WTC11 (cell line): ENCODE data around the gene DYRK3. TPM values are rescaled to one million over a fixed set of nuclear protein-coding genes. Genes with fewer than 3 reads are reported as not detected.

Experiments
- ATAC-seq: fragments of 200-7000 bp; cut with Tn5 transposase; 2 replicates; pipeline ENCODE4 v1.10.0; 2021; ENCODE audit warnings: mild to moderate bottlenecking, moderate library complexity
- CTCF ChIA-PET: fragments of 300-600 bp; sonication (Branson Sonifier 250); formaldehyde crosslinking; loops from one replicate; lab custom pipeline; 2021; ENCODE audit warnings: antibody characterized with exemption; lab: Charles Lee
- POLR2A ChIA-PET: fragments of 350-600 bp; sonication (Branson Sonifier 250); formaldehyde crosslinking; loops from one replicate; lab custom pipeline; 2021; ENCODE audit warnings: antibody characterized with exemption; lab: Charles Lee
- DNase-seq: peaks from one replicate; pipeline ENCODE4 v3.0.0; 2021; ENCODE audit warnings: low spot score
- H3K27ac Mint-ChIP-seq: 2 replicates; pipeline ENCODE4 v1.8.0; 2021; ENCODE audit warnings: mixed read lengths
- H3K27me3 Mint-ChIP-seq: 2 replicates; pipeline ENCODE4 v1.8.0; 2021; ENCODE audit warnings: low read depth, mild to moderate bottlenecking, moderate library complexity, mixed read lengths
- H3K36me3 Mint-ChIP-seq: 2 replicates; pipeline ENCODE4 v1.8.0; 2021; ENCODE audit warnings: mixed read lengths
- H3K4me1 Mint-ChIP-seq: 2 replicates; pipeline ENCODE4 v1.8.0; 2022; ENCODE audit warnings: mixed read lengths
- H3K4me3 Mint-ChIP-seq: 2 replicates; pipeline ENCODE4 v1.8.0; 2021; ENCODE audit warnings: mild to moderate bottlenecking, moderate library complexity, mixed read lengths
- H3K9me3 Mint-ChIP-seq: 2 replicates; pipeline ENCODE4 v1.8.0; 2021; ENCODE audit warnings: mixed read lengths
- AFF4 ChIP-seq: sonication (generic); formaldehyde crosslinking; IDR thresholded peaks from 2 replicates; pipeline ENCODE4 v1.8.1; 2023; ENCODE audit warnings: mild to moderate bottlenecking, missing genetic modification reagents, borderline replicate concordance
- ATF1 ChIP-seq: sonication (generic); formaldehyde crosslinking; IDR thresholded peaks from 2 replicates; pipeline ENCODE4 v1.8.1; 2023; ENCODE audit warnings: mild to moderate bottlenecking, moderate library complexity, missing genetic modification reagents
- CREM ChIP-seq: sonication (generic); formaldehyde crosslinking; IDR thresholded peaks from 2 replicates; pipeline ENCODE4 v1.8.1; 2022; ENCODE audit warnings: mild to moderate bottlenecking, missing genetic modification reagents, moderate library complexity
- E2F5 ChIP-seq: sonication (generic); formaldehyde crosslinking; IDR thresholded peaks from 2 replicates; pipeline ENCODE4 v1.8.1; 2022; ENCODE audit warnings: mild to moderate bottlenecking, moderate library complexity, missing genetic modification reagents
- ELF4 ChIP-seq: sonication (generic); formaldehyde crosslinking; IDR thresholded peaks from 2 replicates; pipeline ENCODE4 v1.8.1; 2022; ENCODE audit warnings: low read depth, mild to moderate bottlenecking, moderate library complexity, missing genetic modification reagents
- EMX1 ChIP-seq: fragments of 250-450 bp; sonication (Bioruptor Pico); IDR thresholded peaks from 2 replicates; pipeline ENCODE4 v1.8.0; 2021; ENCODE audit warnings: mild to moderate bottlenecking
- IRF2 ChIP-seq: sonication (generic); formaldehyde crosslinking; IDR thresholded peaks from 2 replicates; pipeline ENCODE4 v1.8.0; 2022; ENCODE audit warnings: low read depth, missing genetic modification reagents, borderline replicate concordance
- JAZF1 ChIP-seq: fragments of 250-450 bp; sonication (Bioruptor Pico); IDR thresholded peaks from 2 replicates; pipeline ENCODE4 v1.9.0; 2021; ENCODE audit warnings: moderate library complexity, mild to moderate bottlenecking, inconsistent platforms
- NR2C2 ChIP-seq: sonication (generic); formaldehyde crosslinking; IDR thresholded peaks from 2 replicates; pipeline ENCODE4 v1.8.0; 2022; ENCODE audit warnings: mild to moderate bottlenecking, missing genetic modification reagents
- PRDM15 ChIP-seq: sonication (generic); formaldehyde crosslinking; IDR thresholded peaks from 2 replicates; pipeline ENCODE4 v1.8.0; 2022; ENCODE audit warnings: missing genetic modification reagents
- PRRX2 ChIP-seq: fragments of 250-450 bp; sonication (Bioruptor Pico); IDR thresholded peaks from 2 replicates; pipeline ENCODE4 v1.8.0; 2021; ENCODE audit warnings: mild to moderate bottlenecking
- SMAD3 ChIP-seq: sonication (generic); formaldehyde crosslinking; IDR thresholded peaks from 2 replicates; pipeline ENCODE4 v1.8.0; 2022; ENCODE audit warnings: missing genetic modification reagents, mild to moderate bottlenecking, borderline replicate concordance
- SMAD4 ChIP-seq: sonication (generic); formaldehyde crosslinking; IDR thresholded peaks from 2 replicates; pipeline ENCODE4 v1.8.0; 2022; ENCODE audit warnings: mild to moderate bottlenecking, missing genetic modification reagents
- TEAD1 ChIP-seq: sonication (generic); formaldehyde crosslinking; IDR thresholded peaks from 2 replicates; pipeline ENCODE4 v1.8.0; 2022; ENCODE audit warnings: mild to moderate bottlenecking, missing genetic modification reagents
- TP53 ChIP-seq: sonication (generic); formaldehyde crosslinking; IDR thresholded peaks from 2 replicates; pipeline ENCODE4 v1.8.1; 2023; ENCODE audit warnings: mild to moderate bottlenecking, missing genetic modification reagents
- USF1 ChIP-seq: sonication (generic); formaldehyde crosslinking; IDR thresholded peaks from 2 replicates; pipeline ENCODE4 v1.8.0; 2022; ENCODE audit warnings: mild to moderate bottlenecking, missing genetic modification reagents
- ZBTB21 ChIP-seq: sonication (generic); formaldehyde crosslinking; IDR thresholded peaks from 2 replicates; pipeline ENCODE4 v1.8.1; 2023; ENCODE audit warnings: mild to moderate bottlenecking, missing genetic modification reagents, borderline replicate concordance
- ZBTB43 ChIP-seq: sonication (generic); formaldehyde crosslinking; IDR thresholded peaks from 2 replicates; pipeline ENCODE4 v1.8.1; 2023; ENCODE audit warnings: mild to moderate bottlenecking, missing genetic modification reagents
- ZNF138 ChIP-seq: sonication (generic); formaldehyde crosslinking; conservative IDR thresholded peaks from 2 replicates; pipeline ENCODE4 v1.8.1; 2022; ENCODE audit warnings: mild to moderate bottlenecking, moderate library complexity, missing genetic modification reagents
- ZNF263 ChIP-seq: sonication (generic); formaldehyde crosslinking; IDR thresholded peaks from 2 replicates; pipeline ENCODE4 v1.8.1; 2022; ENCODE audit warnings: low read depth, mild to moderate bottlenecking, moderate library complexity, missing genetic modification reagents
- ZNF317 ChIP-seq: sonication (generic); formaldehyde crosslinking; IDR thresholded peaks from 2 replicates; pipeline ENCODE4 v1.8.1; 2023; ENCODE audit warnings: low read depth, mild to moderate bottlenecking, moderate library complexity, missing genetic modification reagents, borderline replicate concordance
- ZNF396 ChIP-seq: fragments of 250-450 bp; sonication (Bioruptor Pico); IDR thresholded peaks from 2 replicates; pipeline ENCODE4 v1.8.0; 2021; ENCODE audit warnings: mild to moderate bottlenecking, moderate library complexity, borderline replicate concordance
- ZNF512 ChIP-seq: sonication (generic); formaldehyde crosslinking; IDR thresholded peaks from 2 replicates; pipeline ENCODE4 v1.8.1; 2022; ENCODE audit warnings: missing genetic modification reagents, borderline replicate concordance
- total RNA-seq: library from RNA; stranded (reverse); gene quantifications from 3 replicates; pipeline ENCODE4 v1.2.3, GENCODE V29; 2021

DYRK3 gene
- total RNA-seq, 1 experiment from 2014 or later, result 7.8 TPM

GRCh38 chr1:206696812-206697585 is 61.7 kb downstream of the DYRK3 start:
- no peaks in the 10 kb centered on the region for H3K36me3 Mint-ChIP-seq
- ChIA-PET POLR2A (no interaction called here), CTCF (interaction anchor here (1.5 kb wide), 1 partner anchor 38 kb away, joined by 3 read pairs; no protein-coding TSS in a partner anchor)
- TF ChIP-seq SMAD4 (no peak), USF1 (CRISPR knock-in tag) (no peak), ELF4 (CRISPR knock-in tag) (no peak), TEAD1 (CRISPR knock-in tag) (no peak), JAZF1 (CRISPR knock-in tag) (no peak), ZNF263 (CRISPR knock-in tag) (no peak), CREM (CRISPR knock-in tag) (no peak), AFF4 (no peak), E2F5 (CRISPR knock-in tag) (no peak), ATF1 (no peak), NR2C2 (CRISPR knock-in tag) (no peak), ZNF317 (CRISPR knock-in tag) (no peak), SMAD3 (CRISPR knock-in tag) (no peak), ZNF512 (CRISPR knock-in tag) (no peak), IRF2 (CRISPR knock-in tag) (no peak), PRRX2 (CRISPR knock-in tag) (no peak), EMX1 (no peak)
- DNase-seq (no peak), ATAC-seq (no peak)
- H3K9me3 Mint-ChIP-seq, result no peaks in the 10 kb centered on the region
- peaks cover 69% of the 10 kb centered on the region for H3K4me1 Mint-ChIP-seq
- no peak overlapping the region for H3K4me3 Mint-ChIP-seq
- no peaks in the 10 kb centered on the region; the same call in 1 of the 2 replicates for H3K27me3 Mint-ChIP-seq
- H3K27ac Mint-ChIP-seq, result no peak overlapping the region

GRCh38 chr1:206698011-206698410 is 62.7 kb downstream of the DYRK3 start:
- no peaks in the 10 kb centered on the region for H3K9me3 Mint-ChIP-seq
- no peak overlapping the region for H3K4me3 Mint-ChIP-seq
- no peaks in the 10 kb centered on the region; the same call in 1 of the 2 replicates for H3K27me3 Mint-ChIP-seq
- H3K27ac Mint-ChIP-seq, result no peak overlapping the region
- no peak for DNase-seq
- H3K36me3 Mint-ChIP-seq, result no peaks in the 10 kb centered on the region
- ChIA-PET CTCF (no interaction called here), POLR2A (no interaction called here)
- no peak for ATAC-seq
- H3K4me1 Mint-ChIP-seq, result peaks cover 73% of the 10 kb centered on the region
- TF ChIP-seq ZNF396 (CRISPR knock-in tag) (no peak), SMAD3 (CRISPR knock-in tag) (no peak), ZBTB43 (CRISPR knock-in tag) (no peak), PRDM15 (no peak), ZBTB21 (CRISPR knock-in tag) (no peak), TP53 (no peak), JAZF1 (CRISPR knock-in tag) (no peak), ZNF138 (CRISPR knock-in tag) (no peak)
